ENCODE results near the gene SLC25A39.

Gene SLC25A39

DNA sequence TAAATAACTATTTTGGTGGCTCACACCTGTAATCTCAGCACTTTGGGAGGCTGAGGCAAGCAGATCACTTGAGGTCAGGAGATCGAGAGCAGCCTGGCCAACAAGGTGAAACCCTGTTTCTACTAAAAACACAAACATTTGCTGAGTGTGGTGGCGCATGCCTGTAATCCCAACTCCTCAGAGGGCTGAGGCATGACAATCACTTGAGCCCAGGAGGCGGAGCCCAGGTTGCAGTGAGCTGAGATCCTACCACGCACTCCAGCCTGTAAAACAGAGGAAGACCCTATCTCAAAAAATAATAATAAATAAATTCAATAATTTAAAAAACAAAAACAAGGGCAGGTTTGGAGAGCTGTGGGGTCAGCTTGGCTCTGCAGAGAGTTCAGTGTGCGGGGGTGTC lies 51.0 kb downstream of the SLC25A39 start:
- Histone ChIP-seq H3K4me3 (ENCODE audit: low read length) (no peak overlapping the region), H3K36me3 (ENCODE audit: control insufficient read depth, insufficient read depth, low read length) (no peaks in the 10 kb centered on the region), H3K27ac (ENCODE audit: low read length) (no peak overlapping the region), H3K27me3 (ENCODE audit: control insufficient read depth, insufficient read depth, low read length) (no peaks in the 10 kb centered on the region), H3K9me3 (ENCODE audit: control insufficient read depth, insufficient read depth, low read length) (no peaks in the 10 kb centered on the region), H3K4me1 (ENCODE audit: control insufficient read depth, insufficient read depth, low read length) (peaks cover 2% of the 10 kb centered on the region; the same call in 1 of the 2 replicates)
- WGBS (ENCODE audit: insufficient coverage, insufficient read length): no CpG with 5 or more reads among the region's 5 CpGs
- DNase-seq (ENCODE audit: low read depth, low spot score): no peak

DNA sequence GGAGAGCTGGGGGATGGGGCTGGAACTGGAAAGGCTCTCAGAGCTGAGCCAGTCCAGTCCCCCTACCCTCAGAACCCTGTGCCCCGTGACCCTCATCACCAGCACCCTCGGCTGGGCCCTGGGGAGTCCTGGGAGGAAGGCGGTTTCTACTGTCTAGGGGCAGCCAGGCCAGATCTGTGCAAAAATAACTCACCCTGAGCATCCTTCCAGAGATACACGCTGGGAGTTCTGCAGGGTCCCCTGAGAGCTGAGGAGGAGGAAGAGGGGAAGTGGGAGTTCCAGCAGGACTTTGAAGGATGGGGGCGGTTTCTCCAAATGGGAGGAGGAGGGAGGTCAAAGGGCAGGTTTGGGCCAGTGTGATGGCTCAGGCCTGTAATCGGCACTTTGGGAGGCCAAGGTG lies 51.7 kb downstream of the SLC25A39 start:
- no CpG with 5 or more reads among the region's 6 CpGs for WGBS (ENCODE audit: insufficient coverage, insufficient read length)
- Histone ChIP-seq H3K9me3 (ENCODE audit: control insufficient read depth, insufficient read depth, low read length) (no peaks in the 10 kb centered on the region), H3K36me3 (ENCODE audit: control insufficient read depth, insufficient read depth, low read length) (no peaks in the 10 kb centered on the region), H3K27me3 (ENCODE audit: control insufficient read depth, insufficient read depth, low read length) (no peaks in the 10 kb centered on the region), H3K4me3 (ENCODE audit: low read length) (no peak overlapping the region), H3K27ac (ENCODE audit: low read length) (no peak overlapping the region), H3K4me1 (ENCODE audit: control insufficient read depth, insufficient read depth, low read length) (peaks cover 2% of the 10 kb centered on the region; the same call in 1 of the 2 replicates)
- no peak for DNase-seq (ENCODE audit: low read depth, low spot score)

DNA sequence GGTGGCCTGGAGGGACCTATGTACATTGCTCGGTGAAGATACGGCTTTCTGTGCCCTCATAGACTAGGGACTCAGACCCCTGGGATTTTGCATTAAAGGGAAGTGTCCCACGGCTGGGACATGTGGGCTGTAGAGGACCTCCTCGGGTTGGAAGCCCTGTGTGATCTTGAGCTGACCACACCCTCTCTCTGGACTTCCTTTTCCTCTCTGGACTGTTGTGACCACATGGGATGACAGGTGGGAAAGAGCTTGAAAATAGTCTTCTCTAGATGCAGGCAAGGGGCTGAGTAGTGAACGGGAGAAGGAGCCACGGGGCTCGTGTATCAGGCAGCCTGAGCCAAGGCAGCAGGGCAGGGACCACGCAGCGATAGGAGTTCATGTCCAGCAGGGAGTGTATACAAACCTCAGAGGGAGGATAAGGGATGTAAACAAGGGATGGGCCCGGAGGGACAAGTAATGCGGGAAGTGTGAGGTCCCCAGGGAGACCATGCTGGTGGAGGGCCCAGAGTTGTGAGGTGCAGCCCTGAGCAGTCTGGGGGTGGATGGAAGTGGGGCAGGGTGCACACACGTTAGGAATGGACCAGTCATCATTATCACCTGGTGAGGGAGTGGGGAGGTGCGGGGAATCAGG lies 52.2 kb downstream of the SLC25A39 start:
- no CpG with 5 or more reads among the region's 13 CpGs for whole genome bisulfite sequencing (ENCODE audit: insufficient coverage, insufficient read length)
- Histone ChIP-seq H3K27ac (ENCODE audit: low read length) (no peak overlapping the region), H3K9me3 (ENCODE audit: control insufficient read depth, insufficient read depth, low read length) (no peaks in the 10 kb centered on the region), H3K4me3 (ENCODE audit: low read length) (no peak overlapping the region), H3K4me1 (ENCODE audit: control insufficient read depth, insufficient read depth, low read length) (peaks cover 2% of the 10 kb centered on the region; the same call in 1 of the 2 replicates), H3K27me3 (ENCODE audit: control insufficient read depth, insufficient read depth, low read length) (no peaks in the 10 kb centered on the region), H3K36me3 (ENCODE audit: control insufficient read depth, insufficient read depth, low read length) (no peaks in the 10 kb centered on the region)
- no peak for DNase-seq (ENCODE audit: low read depth, low spot score)
